GM23338 (cell line): ENCODE measurements around the gene SEMA4D.

Source experiments
- EZH2phosphoT487 ChIP-seq: fragments of 200-600 bp; sonication (generic); IDR thresholded peaks from one replicate; pipeline ENCODE4 v1.8.1; 2018; ENCODE audit warnings: antibody characterized with exemption; ENCODE audit not compliant: unreplicated experiment
- NANOG ChIP-seq: IDR thresholded peaks from 2 replicates; pipeline ENCODE4 v1.6.1; 2016; ENCODE audit warnings: antibody characterized with exemption, borderline replicate concordance
- TF ChIP-seq, protein P1 (sequence below), 2 experiments: fragments of 200-600 bp in 1 of 2; sonication (generic) in 1 of 2; conservative IDR thresholded peaks; 2 replicates each; pipeline versions ENCODE4 v1.5.1 to v1.6.1; 2016 to 2017; ENCODE audit warnings: antibody characterized with exemption in 2 of 2, low read depth in 2 of 2, mild to moderate bottlenecking in 2 of 2, moderate library complexity in 1 of 2

DNA sequence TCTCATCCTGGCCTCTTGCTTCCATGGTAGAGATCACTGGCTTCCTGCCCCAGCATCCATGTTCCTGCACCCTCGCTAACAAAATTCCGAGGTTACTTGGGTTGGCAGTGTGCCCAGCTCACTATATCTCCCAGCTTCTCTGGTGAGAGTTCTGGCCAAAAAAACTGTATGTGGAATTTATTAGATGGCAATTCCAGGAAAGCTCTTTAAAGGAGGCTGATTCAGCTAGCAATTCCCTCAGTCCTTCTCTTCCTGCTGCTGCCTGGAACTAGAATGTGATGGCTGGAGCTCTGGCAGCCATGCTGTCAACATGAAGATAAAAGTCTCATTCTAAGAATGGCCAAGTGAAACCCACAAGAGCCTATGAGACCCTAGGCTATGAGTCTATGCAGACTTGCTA lies 90.8 kb downstream of the SEMA4D start:
- TF ChIP-seq, protein P1, sequence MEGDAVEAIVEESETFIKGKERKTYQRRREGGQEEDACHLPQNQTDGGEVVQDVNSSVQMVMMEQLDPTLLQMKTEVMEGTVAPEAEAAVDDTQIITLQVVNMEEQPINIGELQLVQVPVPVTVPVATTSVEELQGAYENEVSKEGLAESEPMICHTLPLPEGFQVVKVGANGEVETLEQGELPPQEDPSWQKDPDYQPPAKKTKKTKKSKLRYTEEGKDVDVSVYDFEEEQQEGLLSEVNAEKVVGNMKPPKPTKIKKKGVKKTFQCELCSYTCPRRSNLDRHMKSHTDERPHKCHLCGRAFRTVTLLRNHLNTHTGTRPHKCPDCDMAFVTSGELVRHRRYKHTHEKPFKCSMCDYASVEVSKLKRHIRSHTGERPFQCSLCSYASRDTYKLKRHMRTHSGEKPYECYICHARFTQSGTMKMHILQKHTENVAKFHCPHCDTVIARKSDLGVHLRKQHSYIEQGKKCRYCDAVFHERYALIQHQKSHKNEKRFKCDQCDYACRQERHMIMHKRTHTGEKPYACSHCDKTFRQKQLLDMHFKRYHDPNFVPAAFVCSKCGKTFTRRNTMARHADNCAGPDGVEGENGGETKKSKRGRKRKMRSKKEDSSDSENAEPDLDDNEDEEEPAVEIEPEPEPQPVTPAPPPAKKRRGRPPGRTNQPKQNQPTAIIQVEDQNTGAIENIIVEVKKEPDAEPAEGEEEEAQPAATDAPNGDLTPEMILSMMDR (conservative IDR thresholded peaks at IDR 0.05; ENCODE audit: low read depth in 2 of 2), result no peak
- no peak for TF ChIP-seq NANOG
- no peak for TF ChIP-seq EZH2phosphoT487
